Activated B cell treated with CpG ODN at 0.5 μM for 24 hours (primary cell): ENCODE data around the gene WNK2. TPM values are rescaled to one million over a fixed set of nuclear protein-coding genes. Genes with fewer than 3 reads are reported as not detected.
"Not testable (repeated sequence)": the region's sequence is repeated elsewhere in the genome, so short reads cannot be mapped to it uniquely, and the experiment has no call there.

Experiments used
- ATAC-seq: fragments of 200-7000 bp; cut with Tn5 transposase; one replicate; pipeline ENCODE4 v1.10.0; 2021; ENCODE audit warnings: low read depth, mild to moderate bottlenecking, moderate library complexity
- CTCF ChIA-PET: fragments of 350-600 bp; sonication (Branson Sonifier 250); formaldehyde crosslinking; loops from one replicate; lab custom pipeline; 2021; ENCODE audit warnings: antibody characterized with exemption; lab: Charles Lee
- POLR2A ChIA-PET: fragments of 350-600 bp; sonication (Branson Sonifier 250); formaldehyde crosslinking; loops from one replicate; lab custom pipeline; 2021; ENCODE audit warnings: antibody characterized with exemption; lab: Charles Lee
- DNase-seq: peaks from one replicate; pipeline ENCODE4 v3.0.0; 2022
- H3K27ac Mint-ChIP-seq: one replicate; pipeline ENCODE4 v1.8.0; 2020; ENCODE audit warnings: mixed read lengths
- H3K27me3 Mint-ChIP-seq: one replicate; pipeline ENCODE4 v1.8.0; 2021; ENCODE audit warnings: mixed read lengths
- H3K36me3 Mint-ChIP-seq: one replicate; pipeline ENCODE4 v1.8.0; 2021; ENCODE audit warnings: low read depth, mixed read lengths
- H3K4me1 Mint-ChIP-seq: one replicate; pipeline ENCODE4 v1.8.0; 2021; ENCODE audit warnings: mixed read lengths
- H3K4me3 Mint-ChIP-seq: one replicate; pipeline ENCODE4 v1.8.0; 2020; ENCODE audit warnings: mild to moderate bottlenecking, mixed read lengths
- H3K9me3 Mint-ChIP-seq: one replicate; pipeline ENCODE4 v1.8.0; 2020; ENCODE audit warnings: mixed read lengths
- CTCF ChIP-seq: fragments of 200-600 bp; IDR thresholded peaks from one replicate; pipeline ENCODE4 v1.8.0; 2022; ENCODE audit warnings: antibody characterized with exemption, mild to moderate bottlenecking
- intact Hi-C: fragments of 100-400 bp; cut with micrococcal nuclease; formaldehyde crosslinking; loops from one replicate; pipeline ENCODE4 v1.15.1; 2024
- total RNA-seq: library from RNA; stranded (reverse); gene quantifications from 2 replicates; pipeline ENCODE4 v1.2.3, GENCODE V29; 2022

The WNK2 gene
- total RNA-seq, 1 donor from 2014 or later, result 0.24 TPM

DNA sequence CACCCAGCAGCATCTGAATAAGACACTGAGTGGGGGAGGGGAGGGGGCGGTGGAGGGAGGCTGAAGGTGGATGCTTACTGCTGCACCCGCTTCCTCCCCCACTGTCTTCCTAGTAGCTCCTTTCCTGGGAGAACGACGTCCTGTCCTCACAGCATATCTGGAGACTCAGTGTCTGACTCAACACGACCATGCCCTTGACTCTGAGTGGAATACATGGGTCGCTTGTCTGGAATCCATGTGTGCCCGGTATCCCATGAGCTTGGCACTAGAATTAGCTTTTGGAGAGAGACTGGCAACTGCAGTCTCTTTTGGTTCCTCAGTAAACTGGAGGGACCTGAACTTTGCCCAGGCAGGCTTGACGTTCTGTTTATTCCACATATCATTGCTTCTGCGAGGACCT is 142.1 kb downstream of the WNK2 start:
- Mint-ChIP-seq H3K27me3 (peaks cover 13% of the 10 kb centered on the region), H3K9me3 (no peaks in the 10 kb centered on the region), H3K27ac (no peak overlapping the region), H3K4me3 (no peak overlapping the region), H3K36me3 (no peaks in the 10 kb centered on the region), H3K4me1 (no peaks in the 10 kb centered on the region)
- ATAC-seq (no peak), DNase-seq (no peak)
- CTCF ChIA-PET, result no interaction called here
- POLR2A ChIA-PET, result no interaction called here
- intact Hi-C loops, result no loop called here
- no peak for TF ChIP-seq CTCF

DNA sequence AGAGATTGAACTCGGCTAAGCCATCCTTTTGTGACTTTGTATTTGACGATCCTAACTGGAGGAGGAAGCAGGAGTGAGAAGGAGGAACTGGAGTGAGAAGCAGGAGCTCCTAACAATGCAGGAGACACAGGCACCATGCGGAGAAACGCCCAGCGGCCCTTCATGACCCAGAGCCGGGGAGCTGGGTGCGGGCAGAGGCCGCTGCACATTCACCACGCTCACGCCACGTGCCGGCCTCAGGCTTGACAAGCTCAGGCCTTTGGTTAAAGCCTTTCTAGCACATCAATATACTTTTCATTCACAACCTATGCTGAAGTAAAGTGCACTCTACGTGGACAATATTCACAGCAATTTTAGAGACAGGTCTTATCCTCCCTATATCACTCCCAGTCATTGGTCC is 142.7 kb downstream of the WNK2 start:
- Mint-ChIP-seq H3K36me3 (no peaks in the 10 kb centered on the region), H3K27ac (no peak overlapping the region), H3K9me3 (no peaks in the 10 kb centered on the region), H3K27me3 (peaks cover 12% of the 10 kb centered on the region), H3K4me3 (no peak overlapping the region), H3K4me1 (no peaks in the 10 kb centered on the region)
- ChIA-PET CTCF (no interaction called here), POLR2A (no interaction called here)
- no peak for DNase-seq
- TF ChIP-seq CTCF, result no peak
- ATAC-seq, result no peak
- intact Hi-C loops, result no loop called here

- H3K9me3 Mint-ChIP-seq, result no peaks in the 10 kb centered on the region
- H3K4me3 Mint-ChIP-seq, result no peak overlapping the region
- no peaks in the 10 kb centered on the region for H3K4me1 Mint-ChIP-seq
- no peak overlapping the region for H3K27ac Mint-ChIP-seq
- no peak for DNase-seq
- ChIA-PET CTCF (no interaction called here), POLR2A (no interaction called here)
- TF ChIP-seq CTCF, result no peak
- peaks cover 8% of the 10 kb centered on the region for H3K27me3 Mint-ChIP-seq
- intact Hi-C loops, result no loop called here
- no peaks in the 10 kb centered on the region for H3K36me3 Mint-ChIP-seq
- no peak for ATAC-seq
Observed at GRCh38 chr9:93329629-93330280, 145.8 kb downstream of the WNK2 start.

DNA sequence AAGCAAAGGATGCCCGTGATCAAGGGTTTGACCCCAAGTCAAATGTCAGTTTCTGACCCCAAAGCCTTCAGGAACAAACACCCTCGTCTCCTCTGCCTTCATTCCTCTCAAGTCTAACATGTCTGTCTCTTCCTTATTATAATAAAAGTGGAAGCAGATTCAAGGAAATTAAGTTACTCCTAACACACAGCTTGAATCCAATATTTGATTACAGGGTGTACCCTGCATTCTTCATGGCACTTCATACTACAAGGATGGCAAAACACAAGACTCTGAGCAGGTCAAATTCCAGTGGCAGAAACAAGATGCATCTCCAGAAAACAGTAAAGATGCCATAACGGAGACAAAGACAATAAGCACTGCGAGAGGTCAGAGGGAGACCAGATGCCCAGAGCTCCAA is 148.4 kb downstream of the WNK2 start:
- H3K27ac Mint-ChIP-seq, result no peak overlapping the region
- ATAC-seq, result no peak
- DNase-seq, result no peak
- peaks cover 3% of the 10 kb centered on the region for H3K27me3 Mint-ChIP-seq
- ChIA-PET CTCF (no interaction called here), POLR2A (no interaction called here)
- no peaks in the 10 kb centered on the region for H3K36me3 Mint-ChIP-seq
- TF ChIP-seq CTCF, result no peak
- H3K9me3 Mint-ChIP-seq, result peaks cover 3% of the 10 kb centered on the region
- H3K4me1 Mint-ChIP-seq, result no peaks in the 10 kb centered on the region
- intact Hi-C loops, result no loop called here
- no peak overlapping the region for H3K4me3 Mint-ChIP-seq

- POLR2A ChIA-PET, result no interaction called here
- peaks cover 10% of the 10 kb centered on the region for H3K27me3 Mint-ChIP-seq
- intact Hi-C loops, result no loop called here
- ATAC-seq, result no peak
- no peak overlapping the region for H3K27ac Mint-ChIP-seq
- no peak for DNase-seq
- H3K36me3 Mint-ChIP-seq, result peaks cover 2% of the 10 kb centered on the region
- no peak overlapping the region for H3K4me3 Mint-ChIP-seq
- no peak for TF ChIP-seq CTCF
- CTCF ChIA-PET, result no interaction called here
- peaks cover 23% of the 10 kb centered on the region for H3K9me3 Mint-ChIP-seq
- no peaks in the 10 kb centered on the region for H3K4me1 Mint-ChIP-seq
Observed at GRCh38 chr9:93336720-93337119, 152.8 kb downstream of the WNK2 start.

- POLR2A ChIA-PET, H3K27ac Mint-ChIP-seq, ATAC-seq, DNase-seq, CTCF ChIA-PET, H3K4me1 Mint-ChIP-seq, intact Hi-C loops, H3K4me3 Mint-ChIP-seq, H3K36me3 Mint-ChIP-seq: not testable (repeated sequence)
- peaks cover 11% of the 10 kb centered on the region for H3K27me3 Mint-ChIP-seq
- H3K9me3 Mint-ChIP-seq, result peaks cover 23% of the 10 kb centered on the region
Observed at GRCh38 chr9:93338196-93338595, 154.3 kb downstream of the WNK2 start.
